K562 (cell line): ENCODE measurements around the gene TMEM217. TPM values are rescaled to one million over a fixed set of nuclear protein-coding genes. Genes with fewer than 3 reads are reported as not detected.

Source experiments
- ARID1B ChIP-seq: fragments of 450-650 bp; IDR thresholded peaks from 2 replicates; pipeline ENCODE4 v1.6.1; 2016; ENCODE audit warnings: antibody characterized with exemption, mild to moderate bottlenecking, inconsistent platforms
- BDP1 ChIP-seq: IDR thresholded peaks from 3 replicates; pipeline ENCODE4 v1.6.1; 2011; ENCODE audit not compliant: insufficient read length, insufficient read depth
- CHAMP1 ChIP-seq: fragments of 450-650 bp; IDR thresholded peaks from 2 replicates; pipeline ENCODE4 v1.6.1; 2016; ENCODE audit warnings: mild to moderate bottlenecking
- CHD2 ChIP-seq: IDR thresholded peaks from 2 replicates; pipeline ENCODE4 v1.6.1; 2011; ENCODE audit warnings: low read depth, low read length
- DNMT1 ChIP-seq: fragments of 450-650 bp; IDR thresholded peaks from 2 replicates; pipeline ENCODE4 v1.6.1; 2016; ENCODE audit warnings: antibody characterized with exemption, mild to moderate bottlenecking
- EHMT2 ChIP-seq: fragments of 450-650 bp; IDR thresholded peaks from 2 replicates; pipeline ENCODE4 v1.6.1; 2018; ENCODE audit warnings: antibody characterized with exemption
- ETS2 ChIP-seq: IDR thresholded peaks from 2 replicates; pipeline ENCODE4 v1.6.1; 2016; ENCODE audit warnings: borderline replicate concordance, missing genetic modification characterization, mild to moderate bottlenecking, moderate library complexity, missing compliant biosample characterization; ENCODE audit not compliant: poor library complexity, severe bottlenecking
- FIP1L1 ChIP-seq: fragments of 200-400 bp; formaldehyde crosslinking; IDR thresholded peaks from 2 replicates; pipeline ENCODE4 v1.6.1; 2018; ENCODE audit warnings: mild to moderate bottlenecking, low read depth, low read length; ENCODE audit not compliant: poor library complexity, severe bottlenecking
- GATAD2B ChIP-seq: fragments of 450-650 bp; IDR thresholded peaks from 2 replicates; pipeline ENCODE4 v1.6.1; 2017; ENCODE audit warnings: mild to moderate bottlenecking, borderline replicate concordance
- HBP1 ChIP-seq: fragments of 450-650 bp; formaldehyde crosslinking; IDR thresholded peaks from 2 replicates; pipeline ENCODE4 v1.4.0; 2022; ENCODE audit warnings: missing genetic modification characterization
- KLF13 ChIP-seq: fragments of 450-650 bp; IDR thresholded peaks from 2 replicates; pipeline ENCODE4 v1.6.1; 2016; ENCODE audit warnings: missing genetic modification characterization, low read depth, mild to moderate bottlenecking, missing compliant biosample characterization, moderate library complexity, borderline replicate concordance
- NR3C1 ChIP-seq: sonication (generic); formaldehyde crosslinking; IDR thresholded peaks from 2 replicates; pipeline ENCODE4 v1.8.1; 2022; ENCODE audit warnings: missing genetic modification reagents
- PCBP1 ChIP-seq: fragments of 200-400 bp; formaldehyde crosslinking; IDR thresholded peaks from 2 replicates; pipeline ENCODE4 v1.6.1; 2018; ENCODE audit warnings: mild to moderate bottlenecking, low read depth, low read length; ENCODE audit not compliant: poor library complexity, severe bottlenecking
- RBM34 ChIP-seq: fragments of 200-400 bp; formaldehyde crosslinking; IDR thresholded peaks from 2 replicates; pipeline ENCODE4 v1.6.1; 2018; ENCODE audit warnings: low read length, borderline replicate concordance; ENCODE audit not compliant: insufficient read depth
- SNIP1 ChIP-seq: fragments of 450-650 bp; IDR thresholded peaks from 2 replicates; pipeline ENCODE4 v1.7.1; 2017; ENCODE audit warnings: low read depth, mild to moderate bottlenecking
- STAT6 ChIP-seq: sonication (generic); formaldehyde crosslinking; IDR thresholded peaks from 2 replicates; pipeline ENCODE4 v1.8.1; 2023; ENCODE audit warnings: mild to moderate bottlenecking, missing genetic modification reagents
- TCF7L2 ChIP-seq: fragments of 150-350 bp; IDR thresholded peaks from 2 replicates; pipeline ENCODE4 v1.6.1; 2016; ENCODE audit warnings: low read depth, mild to moderate bottlenecking, low read length, moderate library complexity
- U2AF2 ChIP-seq: fragments of 200-400 bp; formaldehyde crosslinking; optimal IDR thresholded peaks from 2 replicates; pipeline ENCODE3; 2017; ENCODE audit warnings: low read depth, mild to moderate bottlenecking, low read length
- ZBTB2 ChIP-seq: fragments of 450-650 bp; IDR thresholded peaks from 2 replicates; pipeline ENCODE4 v1.6.1; 2016; ENCODE audit warnings: antibody characterized with exemption
- ZC3H11A ChIP-seq: IDR thresholded peaks from 2 replicates; pipeline ENCODE4 v1.6.1; 2012; ENCODE audit warnings: low read depth, low read length, improper control_type of control experiment
- ZNF324 ChIP-seq: fragments of 250-450 bp; sonication (Bioruptor Pico); IDR thresholded peaks from 2 replicates; pipeline ENCODE4 v1.4.0; 2020; ENCODE audit warnings: mild to moderate bottlenecking
- ZNF436 ChIP-seq: fragments of 250-450, 450-650 bp; sonication (Bioruptor Pico); formaldehyde crosslinking; IDR thresholded peaks from 2 replicates; pipeline ENCODE4 v1.7.0; 2020; ENCODE audit warnings: mild to moderate bottlenecking
- polyA plus RNA-seq, 8 experiments: library from polyadenylated mRNA; depleted of rRNA in 4 of 8; stranded (reverse) in 5 of 8; unstranded in 3 of 8; fragments of >200 nt; fragmentation: Nextera tagmentation in 2 of 8; fragmentation: Illumina TruSeq in 1 of 8; extraction: Ambion mirVana in 2 of 8; extraction: Trizol in 1 of 8; gene quantifications; 2 replicates each; pipeline versions ENCODE4 v1.2.1 to v1.2.3, GENCODE V29; 2011 to 2014; ENCODE audit warnings: inconsistent platforms in 1 of 8, missing spikeins in 1 of 8
- total RNA-seq, 7 experiments: library from RNA; depleted of rRNA in 6 of 7; stranded (reverse); fragments of >200 nt in 6 of 7; fragmentation: Illumina TruSeq in 2 of 7; extraction: Trizol in 2 of 7; gene quantifications; 2 replicates each; pipeline versions ENCODE4 v1.2.1 to v1.2.3, GENCODE V29; 2011 to 2021; ENCODE audit warnings: low replicate concordance in 1 of 7

TMEM217 gene
- total and polyA plus RNA-seq, 9 of the 15 experiments (the other 6 are each of a cell fraction or from before 2014, with no cell fraction given) = 1.3 to 8.0 (median 1.9) TPM

GRCh38 chr6:37242429-37243052 lies 15.4 kb downstream of the TMEM217 start (continued):
- no peak for TF ChIP-seq HBP1 (CRISPR knock-in tag)
- no peak for TF ChIP-seq CHAMP1
- TF ChIP-seq STAT6 (CRISPR knock-in tag) = no peak
- no peak for TF ChIP-seq ZNF324
- TF ChIP-seq BDP1 = no peak
- no peak for TF ChIP-seq EHMT2
- no peak for TF ChIP-seq U2AF2
- TF ChIP-seq FIP1L1 = no peak
- no peak for TF ChIP-seq ZC3H11A
- no peak for TF ChIP-seq CHD2
- TF ChIP-seq RBM34 = no peak
- no peak for TF ChIP-seq ZBTB2
- no peak for TF ChIP-seq SNIP1
- TF ChIP-seq PCBP1 = no peak
- TF ChIP-seq NR3C1 (CRISPR knock-in tag) = no peak
- TF ChIP-seq GATAD2B = 0 out of 2 replicates have a peak, but pooled peaks have one; percentile 11
- TF ChIP-seq KLF13 (tag) = no peak
- no peak for TF ChIP-seq TCF7L2
- no peak for TF ChIP-seq ETS2 (tag)
- TF ChIP-seq DNMT1 = no peak
- peak; percentile 62 for TF ChIP-seq ARID1B
- TF ChIP-seq ZNF436 (CRISPR knock-in tag) = no peak
